HG03565 (cell line): ENCODE measurements around the gene APBB2.

Experiments used
- ATAC-seq: cut with Tn5 transposase; IDR thresholded peaks from one replicate; pipeline ENCODE4 v1.9.1; 2021; ENCODE audit warnings: mild to moderate bottlenecking, moderate library complexity; ENCODE audit not compliant: unreplicated experiment

Gene APBB2

GRCh38 chr4:41142376-41143310 lies 71.7 kb downstream of the APBB2 start:
- ATAC-seq, result no peak

GRCh38 chr4:41141900-41142299 lies 72.4 kb downstream of the APBB2 start:
- ATAC-seq, result no peak

- ATAC-seq, result no peak
Observed at GRCh38 chr4:41140410-41140809, 73.9 kb downstream of the APBB2 start.

GRCh38 chr4:41137879-41138278 lies 76.5 kb downstream of the APBB2 start:
- ATAC-seq, result no peak

GRCh38 chr4:41136456-41136855 lies 77.9 kb downstream of the APBB2 start:
- no peak for ATAC-seq

GRCh38 chr4:41135801-41136200 lies 78.5 kb downstream of the APBB2 start:
- no peak for ATAC-seq

- ATAC-seq, result no peak
Observed at GRCh38 chr4:41134581-41134980, 79.8 kb downstream of the APBB2 start.

GRCh38 chr4:41133454-41134018 lies 80.8 kb downstream of the APBB2 start:
- ATAC-seq, result no peak

- ATAC-seq, result no peak
Observed at GRCh38 chr4:41132055-41132683, 82.2 kb downstream of the APBB2 start.

GRCh38 chr4:41129936-41130440 lies 84.4 kb downstream of the APBB2 start:
- ATAC-seq, result no peak

GRCh38 chr4:41129128-41129754 lies 85.1 kb downstream of the APBB2 start:
- ATAC-seq, result no peak

GRCh38 chr4:41125558-41126311 lies 88.6 kb downstream of the APBB2 start:
- ATAC-seq, result no peak

- ATAC-seq, result no peak
Observed at GRCh38 chr4:41124916-41125548, 89.3 kb downstream of the APBB2 start.

GRCh38 chr4:41122775-41123174 lies 91.6 kb downstream of the APBB2 start:
- ATAC-seq, result no peak

GRCh38 chr4:41122309-41122708 lies 92.0 kb downstream of the APBB2 start:
- no peak for ATAC-seq

- no peak for ATAC-seq
Observed at GRCh38 chr4:41121906-41122305, 92.4 kb downstream of the APBB2 start.

GRCh38 chr4:41120297-41121217 lies 93.8 kb downstream of the APBB2 start:
- ATAC-seq, result no peak

- no peak for ATAC-seq
Observed at GRCh38 chr4:41119867-41120295, 94.5 kb downstream of the APBB2 start.

GRCh38 chr4:41111791-41112190 lies 102.6 kb downstream of the APBB2 start:
- ATAC-seq, result no peak
